Retina (tissue), 1 donor: ENCODE measurements around the gene SLC2A2.

Experiments
- DNase-seq: peaks from one replicate; pipeline ENCODE4 v3.0.0-alpha.2; 2016

SLC2A2 gene

DNA sequence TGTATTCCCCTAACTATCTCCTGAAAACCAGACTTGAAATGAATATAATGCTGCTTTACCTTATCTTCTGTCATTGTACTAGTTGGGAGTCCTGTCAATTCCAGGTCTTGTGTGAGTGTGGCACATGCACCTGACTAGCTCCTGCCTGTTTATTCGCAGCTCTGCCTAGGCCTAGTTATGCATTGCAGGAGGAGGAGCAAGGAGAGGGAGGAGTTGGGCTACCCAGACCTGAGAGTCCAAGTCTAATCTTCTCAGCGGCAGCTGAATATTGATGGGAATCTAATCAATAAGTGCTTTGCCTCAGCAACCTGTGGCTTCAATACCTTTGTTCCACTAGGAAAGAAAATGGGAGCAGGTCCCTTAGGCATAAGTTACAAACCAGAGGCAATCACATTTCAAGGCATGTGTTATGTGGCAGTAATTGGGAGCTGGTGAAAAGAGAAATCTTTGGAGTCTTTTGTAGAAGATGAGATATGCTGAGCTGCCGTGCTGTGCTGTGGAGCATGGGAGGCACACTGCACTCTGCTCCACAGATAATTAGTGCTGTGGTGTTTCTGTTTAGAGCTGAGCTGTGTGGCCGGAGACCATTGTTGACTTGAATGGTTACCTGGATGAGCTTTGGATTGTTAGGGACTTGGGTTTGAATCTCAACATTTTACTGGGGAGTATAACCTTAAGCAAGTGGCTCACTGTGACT is at the start of gene SLC2A2:
Gene SLC2A2, minus strand, starts transcription at position 124 of the 697 bp plus-strand sequence. Its CDS starts 50 bp downstream, at position 74.
- DNase-seq, result no peak

DNA sequence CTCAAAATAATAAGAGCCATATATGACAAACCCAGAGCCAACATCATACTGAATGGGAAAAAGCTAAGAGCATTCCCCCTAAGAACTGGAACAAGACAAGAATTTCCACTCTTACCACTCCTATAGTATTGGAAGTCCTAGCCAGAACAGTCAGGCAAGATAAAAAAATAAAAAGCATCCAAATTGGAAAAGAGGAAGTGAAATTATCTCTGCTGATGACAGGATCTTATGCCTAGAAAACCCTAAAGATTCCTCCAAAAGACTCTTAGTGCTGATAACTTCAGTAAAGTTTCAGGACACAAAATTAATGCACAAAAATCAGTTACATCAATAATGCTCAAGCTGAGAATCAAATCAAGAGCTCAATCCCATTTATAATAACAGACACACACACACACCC is 45.9 kb upstream of the SLC2A2 start:
- DNase-seq, result no peak

DNA sequence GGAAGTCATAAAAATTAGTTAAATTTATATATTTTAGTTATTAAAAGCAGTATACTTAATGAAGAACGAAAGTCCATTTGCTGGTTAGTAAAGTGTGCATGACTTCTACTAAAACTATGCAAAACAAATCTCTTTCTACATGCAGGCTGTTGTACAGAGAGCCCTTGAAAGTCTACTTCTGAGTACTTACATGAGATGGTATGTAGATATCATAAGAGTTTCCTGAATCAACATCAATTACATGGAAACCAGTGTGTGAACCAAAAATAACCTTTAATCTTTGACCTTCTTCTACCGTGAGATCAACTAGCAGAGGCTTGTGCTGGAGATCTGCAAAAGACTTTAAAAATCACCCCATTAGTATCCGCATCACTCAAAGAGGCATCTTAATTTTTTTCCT is 42.1 kb upstream of the SLC2A2 start:
- no peak for DNase-seq

DNA sequence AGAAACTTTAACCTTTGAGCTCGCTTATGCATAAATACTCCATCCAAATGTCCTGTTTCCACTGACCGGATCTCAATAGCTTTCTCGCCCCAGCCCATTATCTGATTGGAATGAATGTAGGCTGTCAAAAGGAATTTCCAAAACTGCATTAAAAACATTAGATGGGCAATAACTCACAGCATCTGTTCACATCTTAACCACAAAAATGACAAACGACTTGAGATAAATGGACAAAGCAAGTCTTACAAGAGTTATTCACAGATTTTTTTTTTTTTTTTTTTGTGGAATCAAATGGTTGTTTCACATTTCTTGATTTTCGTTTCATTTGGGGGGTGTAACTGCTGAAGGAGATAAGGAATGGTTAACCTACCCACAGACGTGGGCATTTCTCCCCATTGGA is 39.7 kb upstream of the SLC2A2 start:
- DNase-seq, result no peak

DNA sequence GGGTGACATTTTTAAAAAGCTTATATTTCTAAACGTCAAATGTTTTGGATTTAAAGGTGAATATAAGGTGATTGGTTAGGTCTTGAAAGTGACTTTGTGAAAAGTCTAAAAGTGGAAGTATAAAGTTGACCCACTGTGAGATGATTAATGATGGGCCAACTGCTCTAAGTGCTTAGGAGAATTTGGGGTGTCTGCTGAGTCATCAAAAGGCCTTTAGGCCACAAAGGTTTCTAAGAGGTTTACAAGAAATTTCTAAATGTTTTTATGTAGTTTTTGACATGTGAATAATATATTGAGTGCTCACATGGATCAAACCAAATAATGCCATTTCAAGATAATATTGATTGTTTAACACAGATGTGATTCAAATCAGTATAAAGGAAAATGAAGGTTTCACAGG is 39.2 kb upstream of the SLC2A2 start:
- no peak for DNase-seq

DNA sequence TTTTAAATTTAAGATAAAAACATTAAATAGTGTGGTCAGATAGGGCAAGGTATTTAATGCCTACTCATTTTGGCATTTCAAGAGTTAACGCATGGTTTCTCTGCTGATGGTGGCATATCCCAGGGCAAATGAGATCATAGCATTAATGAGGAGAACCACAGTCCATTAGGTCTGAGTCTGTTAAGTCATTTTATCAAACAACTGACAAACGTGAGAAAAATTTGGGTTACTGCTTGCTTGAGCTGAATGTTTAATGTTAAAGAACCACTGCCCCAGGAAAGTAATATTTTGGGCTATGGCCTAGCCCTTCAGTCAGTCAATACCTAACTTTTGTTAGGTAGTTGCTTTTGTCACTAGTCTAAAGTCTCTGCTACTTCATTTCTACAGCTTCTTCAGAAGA is 37.9 kb upstream of the SLC2A2 start:
- no peak for DNase-seq

DNA sequence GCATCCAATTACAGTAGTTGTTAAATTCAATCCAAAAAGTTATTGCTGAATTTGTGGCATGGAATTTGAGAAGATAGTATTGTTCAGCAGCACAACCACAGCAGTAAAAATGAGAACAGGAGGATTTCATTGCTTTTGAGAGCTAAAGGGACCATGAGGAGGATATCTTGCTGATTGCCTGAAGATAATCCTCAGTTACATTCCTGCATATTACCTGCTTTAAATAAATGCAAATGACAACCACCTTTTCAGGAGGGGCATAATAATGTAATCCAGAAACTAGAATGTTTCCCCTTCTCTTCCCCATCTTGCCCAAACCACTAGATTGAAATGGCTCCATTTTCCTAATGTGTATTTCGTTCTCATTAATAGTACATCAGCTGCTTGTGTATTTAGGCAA is 35.2 kb upstream of the SLC2A2 start:
- no peak for DNase-seq

DNA sequence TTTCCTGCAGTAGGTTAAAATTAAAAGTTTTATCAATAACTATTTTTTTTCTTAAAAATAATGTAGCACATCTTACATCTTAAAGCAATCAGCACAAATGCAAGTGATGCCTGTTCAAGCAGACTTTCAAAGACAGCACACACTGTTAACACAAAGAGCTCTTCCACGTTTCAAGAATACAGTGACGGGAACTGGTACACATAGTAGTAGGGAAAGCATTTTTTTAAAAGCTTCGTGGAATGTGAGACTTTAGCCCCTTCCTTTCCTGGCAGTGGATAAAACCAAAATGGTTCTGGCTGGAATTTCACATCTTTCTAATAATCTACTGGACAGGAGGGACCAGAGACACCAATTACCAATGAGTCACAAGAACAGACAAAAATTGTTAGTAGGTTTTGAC is 33.5 kb upstream of the SLC2A2 start:
- no peak for DNase-seq

DNA sequence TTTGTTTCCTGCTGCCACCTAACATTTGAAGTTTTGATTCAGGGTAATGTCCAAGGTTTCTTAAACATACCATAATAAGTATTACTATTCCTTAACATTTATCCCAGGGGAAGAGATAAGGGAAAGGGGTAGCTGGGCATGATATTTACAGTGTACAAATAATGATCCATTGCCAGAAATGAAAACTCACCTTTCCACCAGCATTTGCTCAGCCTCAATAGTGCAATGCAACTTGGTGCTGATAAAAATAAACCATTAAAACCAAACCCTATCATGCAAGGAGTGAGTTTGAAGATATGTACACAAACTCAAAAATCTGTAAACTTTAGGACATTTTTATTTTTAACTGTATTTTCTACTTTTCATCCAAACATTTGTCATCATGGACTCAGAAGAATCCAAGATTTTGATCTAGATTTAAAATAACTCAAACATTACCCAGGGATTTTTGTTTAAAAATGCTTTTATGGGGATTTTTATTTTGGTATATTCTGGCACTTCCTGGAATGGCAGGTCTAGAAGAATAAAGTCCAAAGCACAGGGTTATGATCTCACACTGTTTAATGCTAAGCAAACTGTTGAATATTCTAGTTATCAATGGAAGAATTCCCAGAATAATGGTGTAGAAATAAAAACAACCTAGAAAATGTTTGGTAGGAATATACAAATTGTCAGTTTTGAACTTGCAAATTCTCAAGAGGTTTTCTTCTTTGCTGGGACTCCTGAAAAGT is 32.5 kb upstream of the SLC2A2 start:
- DNase-seq, result no peak

DNA sequence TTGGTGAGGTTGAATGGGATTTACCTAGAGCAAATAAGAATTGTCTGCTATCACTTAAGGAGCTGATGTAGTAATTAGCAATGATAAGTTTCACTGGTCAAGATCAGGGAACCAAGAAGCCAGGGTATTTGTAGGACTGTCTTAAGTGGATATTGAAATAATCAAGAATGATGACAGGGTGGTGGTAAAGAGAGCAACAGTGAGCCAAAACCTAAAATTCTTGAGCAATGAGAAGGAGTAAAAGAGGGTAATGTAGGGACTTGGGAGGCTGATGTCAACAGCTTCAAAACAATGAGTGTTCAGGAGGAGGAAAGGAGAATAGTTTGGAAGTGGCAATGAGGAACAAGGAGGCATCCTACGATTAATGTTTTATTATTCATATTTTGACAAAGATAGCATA is 31.5 kb upstream of the SLC2A2 start:
- no peak for DNase-seq

DNA sequence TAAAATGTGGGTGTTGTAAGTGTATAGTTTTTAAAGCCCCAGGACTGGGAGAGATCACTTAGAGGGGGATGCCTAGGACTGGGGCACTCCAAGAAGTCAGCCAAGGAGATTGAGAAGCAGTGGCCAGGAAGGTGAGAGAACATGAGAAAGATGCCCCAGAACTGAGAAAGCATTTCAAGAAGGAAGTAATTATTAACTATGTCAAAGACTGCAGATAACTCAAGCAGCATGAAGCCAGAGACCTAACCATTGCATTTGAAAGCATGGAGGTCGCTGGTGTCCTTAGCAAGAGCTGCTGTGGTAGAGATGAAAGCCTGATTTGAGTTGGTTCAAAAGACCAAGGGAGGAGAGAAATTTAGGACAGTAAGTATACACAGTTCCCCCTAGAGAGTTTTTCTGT is 30.6 kb upstream of the SLC2A2 start:
- DNase-seq, result no peak

DNA sequence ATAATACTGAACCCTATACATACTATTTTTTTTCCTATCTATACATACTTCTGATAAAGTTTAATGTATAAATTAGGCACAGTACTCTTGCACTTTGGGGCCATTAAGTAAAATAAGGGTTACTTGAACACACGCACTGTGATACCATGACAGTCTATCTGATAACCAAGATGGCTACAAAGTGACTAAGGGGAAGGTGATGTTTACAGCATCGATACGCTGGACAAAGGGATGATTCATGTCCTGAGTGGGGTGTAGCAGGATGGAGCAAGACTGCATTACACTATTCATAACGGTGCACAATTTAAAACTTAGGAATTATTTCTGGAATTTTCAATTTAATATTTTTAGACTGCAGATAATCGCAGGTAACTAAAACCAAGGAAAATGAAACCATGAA is 30.0 kb upstream of the SLC2A2 start:
- no peak for DNase-seq

DNA sequence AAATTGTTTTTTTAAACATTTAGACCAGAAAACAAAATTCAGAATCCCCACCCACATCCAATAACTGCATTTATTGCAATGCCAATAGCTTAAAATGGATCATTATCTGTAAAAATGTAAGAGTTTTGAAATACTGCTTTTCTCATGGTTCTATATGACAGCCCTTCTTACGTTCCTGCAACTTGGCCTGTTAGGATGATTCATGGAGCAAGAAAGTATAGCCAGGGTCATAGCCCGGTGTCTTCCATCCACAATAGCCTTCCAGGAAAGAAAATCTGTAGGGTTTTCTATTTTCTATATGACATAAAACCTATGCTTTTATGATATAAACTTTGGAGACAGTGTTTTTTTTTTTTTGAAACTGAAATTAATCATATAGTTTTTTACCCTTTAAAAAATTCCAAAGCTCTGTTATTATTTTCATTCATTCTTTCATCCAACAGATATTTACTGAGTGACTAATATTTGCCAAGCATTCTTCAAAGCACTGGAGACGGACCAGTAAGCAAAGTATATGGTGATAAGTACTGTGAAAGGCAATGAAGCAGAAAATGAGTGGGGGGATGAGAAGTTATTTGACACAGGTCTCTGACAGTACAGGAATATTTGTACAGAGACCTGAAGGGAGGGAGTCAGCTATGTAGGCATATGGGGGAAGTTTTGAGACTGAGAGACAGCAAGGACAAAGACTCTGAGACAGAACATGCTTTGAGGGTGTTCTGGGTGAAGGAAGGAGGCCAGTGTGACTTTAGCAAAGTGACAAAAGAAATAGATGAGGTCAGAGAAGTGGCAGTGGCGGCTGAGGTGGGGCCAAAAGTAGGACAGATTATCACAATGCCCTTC is 29.0 kb upstream of the SLC2A2 start:
- DNase-seq, result no peak

DNA sequence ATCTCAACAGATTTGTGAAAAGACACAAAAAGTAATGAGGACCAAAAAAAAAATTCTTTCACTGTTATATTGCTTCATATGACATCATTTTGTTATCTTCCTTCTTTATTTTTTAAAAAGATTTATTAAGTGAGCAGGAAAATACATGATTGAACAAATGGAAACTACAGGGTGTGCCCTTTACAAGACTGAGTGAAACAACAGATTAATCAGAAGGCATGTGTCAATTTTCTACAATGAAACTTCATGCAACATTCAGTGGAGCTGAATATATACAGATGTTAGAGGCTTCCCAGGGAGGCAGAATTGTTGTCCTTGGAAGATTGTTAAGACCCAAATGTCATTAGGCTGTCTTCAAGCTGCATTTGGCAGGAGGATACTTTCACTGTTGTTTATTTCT is 28.4 kb upstream of the SLC2A2 start:
- no peak for DNase-seq

DNA sequence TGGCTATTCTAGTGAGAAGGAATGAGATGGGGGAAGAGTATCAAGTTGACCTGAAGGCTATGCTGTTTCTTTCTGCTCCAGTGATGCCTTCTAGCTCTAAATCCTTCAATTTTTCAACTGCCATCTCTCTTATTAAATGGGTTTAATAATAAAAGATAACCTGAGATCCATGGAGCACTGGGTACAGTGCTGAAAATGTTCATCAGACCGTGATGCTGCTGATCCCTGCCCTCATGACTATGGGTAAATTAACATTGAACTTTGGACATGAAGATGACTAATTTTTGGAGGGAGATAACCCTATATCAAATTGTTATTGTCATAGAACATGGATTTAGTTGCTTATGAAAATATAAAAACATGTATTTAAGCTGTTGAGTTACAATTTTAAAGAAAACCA is 27.7 kb upstream of the SLC2A2 start:
- DNase-seq, result no peak

DNA sequence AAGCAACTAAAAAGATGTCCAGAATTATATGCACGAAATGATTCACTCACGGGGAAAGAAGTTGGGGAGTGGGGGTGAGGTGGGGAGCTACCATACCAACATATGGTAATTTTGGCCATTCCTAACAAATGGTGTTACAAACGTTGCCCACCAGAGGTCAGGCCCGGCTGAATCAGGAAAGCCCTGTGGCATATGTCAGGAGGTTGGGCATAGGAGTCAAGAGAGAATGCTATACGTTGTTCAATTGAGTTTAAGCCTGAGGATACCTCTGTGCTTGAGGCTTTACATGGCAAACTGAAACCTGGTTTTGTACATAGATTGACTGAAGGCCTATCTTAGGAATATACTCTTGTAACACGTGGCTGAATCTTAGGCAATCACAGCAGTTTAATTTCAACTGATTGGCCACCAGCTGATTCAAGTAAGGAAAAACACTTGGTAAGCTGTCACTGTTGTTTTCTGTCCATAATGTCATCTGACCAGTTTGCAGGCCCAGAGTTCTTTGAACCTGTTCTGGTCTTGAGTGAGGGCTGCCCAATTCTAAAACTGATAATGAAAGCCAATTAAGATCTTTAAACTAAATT is 23.4 kb upstream of the SLC2A2 start:
- peak; percentile 49 for DNase-seq

DNA sequence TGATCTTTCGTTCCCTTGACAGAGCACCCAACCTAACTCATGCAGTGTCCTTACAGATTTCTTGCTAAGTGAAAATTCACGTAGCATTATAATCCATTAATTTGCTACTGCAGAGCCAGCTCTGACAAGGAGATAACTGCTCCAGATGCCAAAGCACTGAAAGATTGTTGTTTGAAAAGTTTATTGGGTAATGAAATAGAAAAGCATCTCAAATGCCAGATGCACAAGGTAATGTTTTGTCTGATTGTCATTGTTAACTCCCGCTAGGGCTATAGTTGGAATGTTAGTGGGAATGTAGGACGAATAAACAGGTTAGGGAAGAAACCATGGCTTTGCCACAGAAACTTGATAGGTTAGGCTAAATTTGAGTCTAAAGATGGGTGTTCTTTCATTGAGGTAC is 20.2 kb upstream of the SLC2A2 start:
- DNase-seq, result no peak

DNA sequence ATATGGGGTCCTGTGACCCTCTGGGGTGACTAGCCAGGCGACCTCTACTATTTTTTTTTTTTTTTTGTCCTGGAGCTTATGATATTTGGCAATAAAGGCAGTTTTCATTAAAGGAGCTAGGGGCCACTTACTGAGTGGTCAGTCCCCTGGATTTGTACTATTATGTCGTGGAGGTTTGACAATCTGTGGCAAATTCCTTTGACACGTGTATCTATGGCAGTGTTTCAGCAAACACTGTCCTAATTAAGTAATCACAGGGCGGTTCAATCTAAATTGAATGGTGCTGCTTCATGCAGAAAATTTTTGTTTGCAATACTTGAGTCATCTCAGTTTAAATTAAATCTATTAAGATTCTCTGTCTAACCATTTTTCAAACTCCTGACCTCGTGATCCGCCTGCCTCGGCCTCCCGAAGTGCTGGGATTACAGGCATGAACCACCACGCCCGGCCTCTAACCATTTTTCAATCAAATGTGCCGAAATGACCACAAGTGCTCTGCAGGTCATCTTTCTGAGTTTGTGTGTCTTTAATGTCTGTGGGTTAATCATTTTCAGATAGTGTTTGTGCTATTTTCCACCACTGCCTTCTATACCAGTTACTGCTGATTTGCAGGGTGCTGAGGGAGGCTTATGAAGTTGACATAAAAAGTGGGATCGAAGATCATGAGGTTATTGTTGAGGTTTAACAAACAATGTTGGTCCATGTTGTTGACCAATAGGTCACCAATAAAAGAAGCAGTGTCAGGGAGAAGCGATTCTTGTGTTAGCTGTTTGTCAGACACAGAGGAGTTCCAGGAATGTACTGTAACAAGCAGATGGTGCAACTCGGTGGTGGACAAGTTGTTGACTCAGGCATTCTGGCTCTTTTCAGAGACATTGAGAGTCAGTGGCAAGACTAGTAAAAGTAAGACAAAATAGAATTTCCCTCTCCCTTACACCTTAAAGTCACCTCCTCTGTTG is 18.6 kb upstream of the SLC2A2 start:
- DNase-seq, result peak; percentile 35

DNA sequence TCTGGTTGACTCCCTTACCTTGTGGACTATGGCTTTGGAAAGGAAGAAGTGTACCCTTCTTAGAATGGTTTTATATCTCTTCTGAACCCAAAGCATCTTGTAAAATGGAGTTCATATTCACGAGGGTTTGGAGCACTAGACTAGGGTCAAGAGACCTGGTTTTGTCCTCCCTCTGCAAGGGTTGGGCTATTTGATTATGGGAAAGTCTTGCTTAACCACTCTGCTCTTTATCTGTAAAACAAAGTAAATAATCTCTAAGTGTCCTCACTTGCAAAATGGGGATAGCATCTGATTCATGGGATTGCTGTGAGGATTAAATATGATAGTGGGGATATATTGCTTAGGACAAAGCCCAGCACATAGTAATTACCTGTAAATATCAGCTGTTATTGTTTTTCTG is 17.9 kb upstream of the SLC2A2 start:
- no peak for DNase-seq

DNA sequence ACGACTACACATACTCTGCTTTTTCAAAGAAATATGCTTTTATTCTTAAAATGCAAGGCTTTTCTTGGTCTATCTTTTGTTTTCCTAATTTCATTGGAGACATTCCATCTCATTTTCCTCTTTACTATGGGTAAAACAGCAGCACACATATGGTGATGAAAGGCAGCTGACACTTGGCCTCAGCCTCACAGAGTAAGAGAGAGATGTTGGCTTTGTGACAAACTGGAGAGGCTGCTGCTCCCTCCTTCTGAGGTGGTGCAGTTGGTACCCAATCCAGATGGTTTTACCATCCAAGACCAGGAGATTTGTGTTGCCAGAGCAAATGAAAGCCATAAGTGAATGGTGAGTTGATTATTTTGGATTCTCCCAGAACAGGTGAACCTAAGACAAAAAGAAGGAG is 13.2 kb upstream of the SLC2A2 start:
- no peak for DNase-seq

DNA sequence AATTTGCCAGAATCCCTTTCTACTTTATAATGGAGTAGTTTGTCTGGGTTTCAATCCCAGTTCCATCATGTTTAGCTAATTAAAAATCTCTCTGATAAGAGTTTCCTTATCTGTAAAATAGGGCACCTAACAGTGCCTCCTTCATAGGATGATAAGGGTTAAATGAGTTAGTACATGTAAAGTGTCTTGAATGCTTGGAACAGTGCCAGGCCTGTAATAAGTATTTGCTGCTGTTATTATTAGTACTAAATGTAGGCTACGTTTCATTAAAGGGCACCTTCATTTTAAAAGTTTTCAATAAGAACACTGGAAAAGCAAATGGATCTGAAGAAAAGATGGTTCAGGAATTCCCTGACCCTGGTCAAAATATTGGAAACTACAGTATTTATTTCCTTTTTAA is 11.8 kb upstream of the SLC2A2 start:
- no peak for DNase-seq

DNA sequence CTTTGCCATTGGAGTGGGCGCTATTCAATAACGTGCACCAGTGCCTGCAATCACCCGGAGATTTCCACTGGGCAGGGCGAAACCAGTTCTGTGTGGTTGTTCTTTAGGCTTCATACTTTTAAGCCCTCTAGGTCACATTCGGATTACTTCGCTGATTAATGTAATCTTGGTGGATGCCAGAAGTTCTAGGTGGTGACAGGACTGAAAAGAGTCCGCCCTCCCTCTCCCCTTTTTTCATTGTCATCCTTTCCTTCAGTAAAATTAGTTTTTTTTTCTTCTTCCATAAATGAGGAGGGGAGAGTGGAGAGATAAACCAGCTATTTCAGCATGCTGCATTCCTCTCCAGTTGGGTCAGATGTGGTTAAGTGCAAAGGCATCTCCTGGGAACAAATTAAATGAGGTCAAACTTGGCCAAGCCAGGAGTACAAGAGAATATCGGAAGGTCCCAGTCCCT is 2.3 kb upstream of the SLC2A2 start:
- DNase-seq, result no peak
